HL-60 (cell line): ENCODE results near the gene DELE1.

ENCODE experiments used
- CTCF ChIP-seq: IDR thresholded peaks from one replicate; pipeline ENCODE4 v1.5.1; 2011; ENCODE audit warnings: low read length, control low read depth, inconsistent platforms; ENCODE audit not compliant: insufficient read depth
- GABPA ChIP-seq: IDR thresholded peaks from 2 replicates; pipeline ENCODE4 v1.6.1; 2012; ENCODE audit warnings: low read depth
- POLR2AphosphoS5 ChIP-seq: IDR thresholded peaks from 2 replicates; pipeline ENCODE4 v1.6.1; 2012; ENCODE audit warnings: low read depth
- SPI1 ChIP-seq: IDR thresholded peaks from 2 replicates; pipeline ENCODE4 v1.6.1; 2012; ENCODE audit warnings: low read depth, mild to moderate bottlenecking, borderline replicate concordance

GRCh38 chr5:141879941-141880738, 43.5 kb upstream of the DELE1 start:
- no peak for TF ChIP-seq CTCF
- TF ChIP-seq POLR2AphosphoS5 = no peak
- TF ChIP-seq GABPA = no peak
- TF ChIP-seq SPI1 = no peak
